GM18498 (cell line): ENCODE results near the gene PKN2.

Experiments
- ATAC-seq: cut with Tn5 transposase; IDR thresholded peaks from one replicate; pipeline ENCODE4 v1.9.1; 2021; ENCODE audit warnings: mild to moderate bottlenecking, moderate library complexity; ENCODE audit not compliant: unreplicated experiment

Gene PKN2

GRCh38 chr1:88731475-88732269 is 47.6 kb downstream of the PKN2 start:
- ATAC-seq: no peak

GRCh38 chr1:88735382-88735781 is 51.3 kb downstream of the PKN2 start:
- ATAC-seq: no peak

- no peak for ATAC-seq
These were observed 51.8 kb downstream of the PKN2 start for GRCh38 chr1:88735909-88736308.

- ATAC-seq: no peak
These were observed 52.7 kb downstream of the PKN2 start for GRCh38 chr1:88736633-88737248.

GRCh38 chr1:88737338-88737927 is 53.4 kb downstream of the PKN2 start:
- no peak for ATAC-seq

- ATAC-seq: no peak
These were observed 56.7 kb downstream of the PKN2 start for GRCh38 chr1:88740784-88741183.

GRCh38 chr1:88741413-88741812 is 57.3 kb downstream of the PKN2 start:
- no peak for ATAC-seq

- no peak for ATAC-seq
These were observed 58.5 kb downstream of the PKN2 start for GRCh38 chr1:88742531-88742930.

- ATAC-seq: no peak
These were observed 60.1 kb downstream of the PKN2 start for GRCh38 chr1:88744142-88744541.

GRCh38 chr1:88746916-88747315 is 62.8 kb downstream of the PKN2 start:
- ATAC-seq: no peak

GRCh38 chr1:88751714-88752113 is 67.6 kb downstream of the PKN2 start:
- ATAC-seq: no peak

GRCh38 chr1:88753506-88753905 is 69.4 kb downstream of the PKN2 start:
- no peak for ATAC-seq

- no peak for ATAC-seq
These were observed 79.8 kb downstream of the PKN2 start for GRCh38 chr1:88763649-88764406.

GRCh38 chr1:88768187-88768586 is 84.1 kb downstream of the PKN2 start:
- ATAC-seq: no peak

GRCh38 chr1:88768816-88769215 is 84.7 kb downstream of the PKN2 start:
- ATAC-seq: no peak

- ATAC-seq: no peak
These were observed 89.6 kb downstream of the PKN2 start for GRCh38 chr1:88773540-88774150.

GRCh38 chr1:88774151-88774556 is 90.1 kb downstream of the PKN2 start:
- ATAC-seq: no peak

GRCh38 chr1:88777604-88778149 is 93.6 kb downstream of the PKN2 start:
- no peak for ATAC-seq

GRCh38 chr1:88779880-88780279 is 95.8 kb downstream of the PKN2 start:
- no peak for ATAC-seq

GRCh38 chr1:88780485-88780884 is 96.4 kb downstream of the PKN2 start:
- no peak for ATAC-seq

- no peak for ATAC-seq
These were observed 99.1 kb downstream of the PKN2 start for GRCh38 chr1:88783145-88783544.
